HG03571 (cell line): ENCODE measurements around the gene FLRT2.

Experiments
- ATAC-seq: cut with Tn5 transposase; IDR thresholded peaks from one replicate; pipeline ENCODE4 v1.9.1; 2021; ENCODE audit not compliant: unreplicated experiment

The FLRT2 gene

DNA sequence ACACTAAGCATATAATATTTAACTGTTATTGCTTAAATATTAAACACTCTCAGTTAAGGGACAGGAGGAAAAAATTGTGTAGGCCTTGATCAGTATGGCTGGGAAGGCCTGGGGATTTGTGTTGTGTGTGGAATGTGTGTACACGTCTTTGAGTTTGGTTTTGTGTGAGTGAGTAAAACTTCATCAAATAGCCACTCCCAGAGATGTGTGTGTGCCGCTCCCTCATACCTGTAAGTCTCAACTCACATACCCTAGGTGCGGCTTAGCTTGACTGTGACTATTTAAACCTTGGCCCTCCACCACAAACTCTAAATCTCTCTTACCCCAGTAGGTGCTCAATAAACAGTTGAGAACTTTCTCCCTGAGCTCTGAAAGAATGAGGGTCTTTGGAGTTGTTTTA is 64.3 kb downstream of the FLRT2 start:
- ATAC-seq = no peak

DNA sequence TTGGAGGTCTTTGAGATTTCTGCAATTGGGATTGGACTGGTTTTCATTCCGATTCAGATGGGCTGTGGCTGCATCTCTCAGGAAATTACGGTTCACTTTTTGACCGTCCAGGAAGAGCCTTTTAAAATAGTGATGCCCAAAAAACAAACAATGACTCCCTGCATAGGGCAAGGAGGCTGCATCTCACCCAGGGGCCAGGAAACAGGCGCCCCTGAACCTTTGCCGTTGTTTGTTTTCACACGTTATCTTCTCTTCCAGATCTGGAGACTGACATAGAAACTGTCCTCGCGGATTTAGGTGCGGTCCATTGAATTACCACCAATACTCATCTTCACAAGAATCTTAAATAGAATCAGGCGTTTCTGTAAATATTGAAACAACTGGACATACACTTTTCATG is 66.0 kb downstream of the FLRT2 start:
- ATAC-seq = no peak

DNA sequence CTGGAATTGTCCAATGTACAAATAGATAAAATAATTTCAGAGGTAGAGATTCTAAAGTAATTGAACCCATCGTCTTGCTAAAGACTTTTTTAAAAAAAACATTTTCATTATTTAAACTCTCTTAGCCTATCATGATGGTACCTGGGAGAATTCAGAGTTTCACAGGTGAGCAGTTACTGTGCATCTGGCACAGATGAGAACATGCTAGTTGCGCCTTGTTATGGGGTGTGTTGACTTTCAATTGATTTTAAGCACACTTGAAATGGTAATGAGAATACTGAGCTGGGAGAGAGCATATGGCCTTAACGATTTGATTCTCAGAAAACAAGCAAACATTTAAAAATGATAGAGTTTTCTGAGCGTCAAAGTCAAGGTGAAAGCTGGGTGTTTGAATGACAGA is 66.6 kb downstream of the FLRT2 start:
- no peak for ATAC-seq

DNA sequence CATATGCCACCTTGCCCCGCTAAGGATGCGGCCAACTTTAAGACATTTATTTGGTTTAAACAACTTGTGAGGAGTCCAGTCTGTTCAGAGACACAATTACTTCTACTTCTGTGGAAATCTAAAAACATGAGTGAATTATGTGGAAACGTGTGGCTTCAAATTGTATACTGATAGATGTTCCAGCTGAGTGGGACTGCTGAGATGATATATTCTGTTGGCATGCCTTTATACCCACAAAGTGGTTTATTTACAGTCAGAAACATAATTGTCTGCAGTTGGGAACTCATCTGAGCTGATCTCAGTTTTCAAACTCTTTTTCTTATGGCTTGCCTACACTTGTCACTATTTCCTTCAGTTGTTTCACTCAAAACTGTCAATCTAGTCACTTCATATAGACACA is 67.8 kb downstream of the FLRT2 start:
- ATAC-seq = no peak

DNA sequence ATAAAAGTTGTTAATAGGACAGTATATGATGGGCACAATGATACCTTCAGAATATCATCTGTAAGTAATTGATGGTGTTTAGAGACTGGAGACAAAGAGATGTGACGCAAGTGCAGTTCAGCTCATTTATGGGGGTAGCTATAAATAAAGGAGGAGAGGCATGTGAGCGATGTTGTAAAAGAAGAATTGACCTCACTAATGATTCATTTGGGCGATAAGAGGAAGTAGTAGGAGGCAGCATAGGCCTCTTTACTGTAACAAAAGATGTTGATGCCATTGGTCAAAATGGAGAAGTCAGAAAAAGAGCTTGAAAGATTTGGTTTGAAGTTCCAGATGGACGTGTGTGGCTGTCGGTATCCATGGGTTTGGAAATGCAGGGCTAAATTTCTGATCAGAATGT is 70.0 kb downstream of the FLRT2 start:
- no peak for ATAC-seq

DNA sequence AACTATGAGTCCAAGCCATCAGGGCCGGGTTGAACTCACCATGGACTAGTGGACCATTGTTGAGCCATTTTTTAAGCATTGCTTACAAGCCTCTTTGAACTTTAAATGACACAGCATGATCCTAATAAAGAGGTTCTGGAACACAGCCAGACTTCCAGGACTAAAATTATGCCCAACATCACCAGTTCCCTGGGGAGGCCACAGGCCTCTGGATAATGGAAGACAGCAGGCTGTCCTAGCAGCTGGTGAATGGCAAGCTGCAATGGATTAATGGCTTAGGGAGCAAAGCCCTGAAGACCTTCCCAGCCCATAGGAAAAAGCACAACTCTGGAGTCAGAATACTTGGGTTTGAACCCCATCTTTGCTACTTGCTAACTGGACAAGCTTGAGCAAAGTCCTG is 71.3 kb downstream of the FLRT2 start:
- ATAC-seq = no peak

DNA sequence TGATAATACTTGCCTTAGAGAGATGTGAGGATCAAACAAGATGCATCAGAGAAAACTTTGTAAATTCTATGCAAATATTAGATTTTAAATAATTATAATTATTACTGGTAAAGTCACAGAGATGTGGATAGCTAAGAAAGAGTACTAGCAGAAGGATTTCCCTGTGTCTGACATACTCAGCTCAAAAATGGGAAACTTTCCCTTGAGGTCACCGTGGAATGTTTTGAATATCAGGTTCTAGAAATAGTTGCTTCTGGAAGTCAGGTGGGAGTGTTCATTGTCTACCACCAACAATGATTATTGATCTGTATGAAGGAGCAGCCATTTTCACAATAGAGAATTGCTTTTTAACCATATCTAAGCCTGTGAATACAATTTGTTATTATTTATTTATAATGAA is 71.7 kb downstream of the FLRT2 start:
- no peak for ATAC-seq

DNA sequence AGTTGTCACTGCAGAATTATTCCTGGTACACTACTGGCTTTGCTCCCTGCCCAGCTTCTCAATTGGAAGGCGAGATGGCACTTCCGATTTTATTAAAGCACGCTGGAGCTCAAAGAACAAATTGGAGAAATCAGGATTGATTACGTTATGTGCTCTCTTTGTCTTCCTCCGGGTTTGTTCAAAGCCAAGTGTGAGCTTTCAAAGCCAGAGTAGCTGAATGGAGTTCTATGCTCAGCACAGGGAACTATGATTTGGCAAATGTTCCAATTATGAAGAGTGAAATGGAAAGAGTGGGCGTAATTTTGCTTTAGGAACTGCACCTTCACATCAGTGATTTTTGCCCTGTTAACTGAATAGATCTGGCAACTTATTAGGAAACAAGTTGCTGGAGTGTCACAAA is 72.4 kb downstream of the FLRT2 start:
- ATAC-seq = no peak

DNA sequence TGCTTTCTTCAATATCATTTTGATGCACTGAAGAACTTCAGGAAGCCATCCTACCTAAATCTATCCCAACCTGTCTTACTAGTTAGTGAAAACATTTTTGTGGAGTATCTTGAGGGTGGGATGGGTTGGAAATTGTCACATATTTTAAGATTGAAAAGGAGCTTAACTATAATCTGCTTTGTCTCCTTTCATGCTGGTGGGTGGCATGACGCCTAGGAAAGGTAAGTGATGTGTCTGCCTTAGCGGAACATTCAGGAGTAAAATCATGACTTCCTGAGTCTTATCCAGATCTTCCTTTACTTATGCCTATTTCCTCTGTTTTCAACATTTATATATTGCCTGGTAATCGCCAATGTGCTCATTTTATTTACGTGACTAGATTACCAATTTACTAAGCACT is 74.1 kb downstream of the FLRT2 start:
- no peak for ATAC-seq

DNA sequence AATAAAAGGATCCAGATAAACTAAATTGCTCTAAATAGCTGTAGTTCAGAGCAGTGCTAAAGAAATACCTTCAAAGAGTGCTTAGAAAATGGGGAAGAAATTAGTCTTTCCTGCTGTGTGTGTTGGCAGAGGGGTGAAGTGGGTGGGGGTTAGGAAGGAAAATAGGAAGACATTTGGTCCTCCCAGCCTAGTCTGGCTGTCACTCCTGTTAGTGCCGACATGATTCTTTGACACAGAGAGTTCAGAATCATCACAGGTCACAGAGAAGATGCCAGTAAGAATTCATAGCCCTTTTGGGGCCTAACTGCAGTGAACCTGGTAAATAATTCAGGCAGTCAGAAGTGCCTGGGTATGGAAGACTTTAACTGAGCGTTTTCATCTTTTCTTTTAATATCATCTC is 74.8 kb downstream of the FLRT2 start:
- no peak for ATAC-seq

DNA sequence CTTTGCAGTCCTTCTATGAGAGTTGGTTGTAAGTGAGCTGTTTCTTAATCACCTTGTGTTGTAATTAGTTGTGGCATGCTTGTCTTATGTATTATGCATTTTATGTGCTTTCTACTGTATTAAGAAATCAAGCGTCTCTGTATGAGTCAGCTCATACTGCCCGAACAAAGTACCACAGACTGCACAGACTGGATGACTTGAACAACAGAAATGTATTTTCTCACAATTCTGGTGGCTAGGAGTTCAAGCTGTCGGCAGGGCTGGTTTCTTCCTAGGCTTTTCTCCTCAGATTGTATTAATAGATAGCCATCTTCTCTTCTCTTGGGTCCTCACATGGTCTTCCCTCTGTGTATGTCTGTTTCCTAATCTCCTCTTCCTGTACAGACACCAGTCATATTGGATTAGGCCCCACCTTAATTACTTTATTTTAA is 77.7 kb downstream of the FLRT2 start:
- ATAC-seq = no peak

DNA sequence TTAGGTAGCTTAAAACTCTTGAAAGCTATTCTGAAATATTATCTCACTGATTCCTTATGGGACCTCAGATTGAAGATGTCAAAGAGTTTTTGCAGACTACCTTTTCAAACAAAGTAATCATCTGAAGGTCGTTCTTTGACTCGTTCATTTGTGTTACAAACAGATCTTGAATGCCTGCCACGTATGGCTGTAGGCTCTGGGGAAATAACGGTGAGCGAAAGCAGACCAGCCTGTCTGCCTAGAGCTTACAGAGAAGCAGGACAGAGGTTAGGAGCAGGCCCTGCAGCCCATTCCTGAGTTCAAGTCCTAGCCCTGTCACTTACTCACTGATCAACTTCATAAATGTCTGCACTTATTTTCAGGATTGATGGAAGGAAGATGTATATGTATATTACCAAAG is 83.6 kb downstream of the FLRT2 start:
- ATAC-seq = no peak

DNA sequence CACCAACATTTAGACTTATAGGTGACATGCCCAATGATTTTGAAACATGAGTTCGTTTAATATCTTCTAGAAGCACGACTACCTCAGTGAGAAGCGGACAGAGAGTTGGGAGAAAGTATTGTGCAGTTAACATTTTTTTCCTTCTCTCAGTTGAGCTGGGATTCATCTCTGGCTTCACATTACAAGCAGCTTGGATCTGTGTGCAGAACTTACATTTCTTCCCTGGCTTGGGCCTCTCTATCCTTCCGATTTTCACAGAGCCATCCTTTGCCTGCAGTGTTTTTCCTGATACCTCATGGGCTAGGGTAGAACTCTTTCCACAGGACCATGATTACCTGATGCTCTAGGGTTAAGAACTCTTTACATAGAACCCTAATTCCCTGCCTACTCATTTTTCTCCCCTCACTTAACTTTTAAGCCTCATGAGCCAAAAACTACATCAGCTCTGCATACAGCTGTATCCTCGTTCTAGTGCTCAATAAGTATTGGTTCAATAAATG is 86.5 kb downstream of the FLRT2 start:
- ATAC-seq = no peak

DNA sequence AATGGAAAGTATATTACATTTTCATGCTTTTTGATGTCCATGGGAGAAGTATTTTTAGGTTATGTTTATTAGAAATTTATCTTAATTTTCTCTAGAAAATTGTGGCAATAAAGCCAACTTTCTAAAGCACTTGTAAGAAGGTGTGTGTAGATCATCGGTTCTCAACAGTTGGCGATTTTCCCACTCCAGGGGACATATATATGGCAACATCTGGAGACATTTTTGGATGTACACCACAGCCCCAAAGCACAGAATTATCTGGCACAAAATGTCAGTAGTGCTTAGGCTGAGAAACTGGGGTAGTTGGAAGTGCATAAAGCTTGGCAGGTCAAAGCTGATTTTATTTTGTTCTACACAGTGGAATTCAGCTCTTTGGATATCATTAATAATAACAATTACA is 86.9 kb downstream of the FLRT2 start:
- ATAC-seq = no peak

DNA sequence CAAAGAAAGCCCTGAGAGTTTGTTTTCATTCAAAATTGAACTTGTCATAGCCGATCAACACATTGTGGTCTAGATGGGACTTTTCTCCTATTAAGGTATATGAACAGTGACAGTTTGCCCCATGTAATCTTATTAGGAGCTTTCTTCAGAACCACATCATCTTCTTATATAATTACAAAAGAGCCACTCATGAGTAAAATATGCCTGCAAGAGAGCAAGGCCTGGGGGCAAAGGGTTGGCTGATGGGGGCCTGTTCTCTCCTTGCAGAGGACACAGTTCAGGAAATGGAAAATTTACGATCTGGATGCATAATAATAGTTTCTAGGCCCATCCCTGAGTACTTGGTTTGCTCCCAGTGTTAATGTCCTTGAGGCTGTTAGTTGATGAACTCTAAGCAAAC is 87.8 kb downstream of the FLRT2 start:
- ATAC-seq = no peak

DNA sequence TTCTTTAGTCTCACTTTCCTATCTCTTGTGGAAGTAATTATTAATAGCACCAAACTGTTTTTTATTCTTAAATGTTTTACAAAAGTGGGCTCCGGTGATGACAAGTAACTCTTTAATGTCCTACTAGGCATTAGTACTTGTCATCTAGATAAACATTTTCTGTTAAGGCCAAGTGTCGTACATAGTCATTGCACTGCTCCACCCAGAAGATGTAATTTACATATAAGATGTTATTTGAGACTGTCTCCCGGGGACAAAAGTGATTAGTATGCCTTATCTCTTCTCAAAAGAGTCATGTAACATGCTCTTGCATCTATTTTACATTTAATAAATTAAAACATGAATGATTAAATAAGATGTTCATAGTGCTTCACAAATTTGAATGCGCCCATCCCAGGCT is 88.4 kb downstream of the FLRT2 start:
- no peak for ATAC-seq

DNA sequence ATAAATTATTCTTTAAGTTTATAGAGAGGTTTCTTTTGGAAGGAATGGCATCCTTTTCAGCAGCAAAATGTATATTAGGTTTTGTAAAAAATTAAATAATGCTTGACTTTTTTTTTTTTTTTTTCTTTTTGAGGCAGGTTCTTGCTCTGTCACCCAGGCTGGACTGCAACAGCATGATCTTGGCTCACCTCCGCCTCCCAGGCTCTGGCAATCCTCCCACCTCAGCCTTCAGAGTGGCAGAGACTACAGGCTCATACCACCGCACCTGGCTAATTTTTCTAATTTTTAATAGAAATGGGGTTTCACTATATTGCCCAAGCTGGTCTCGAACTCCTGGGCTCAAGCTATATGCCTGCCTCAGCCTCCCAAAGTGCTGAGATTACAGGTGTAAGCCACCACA is 89.0 kb downstream of the FLRT2 start:
- ATAC-seq = no peak

DNA sequence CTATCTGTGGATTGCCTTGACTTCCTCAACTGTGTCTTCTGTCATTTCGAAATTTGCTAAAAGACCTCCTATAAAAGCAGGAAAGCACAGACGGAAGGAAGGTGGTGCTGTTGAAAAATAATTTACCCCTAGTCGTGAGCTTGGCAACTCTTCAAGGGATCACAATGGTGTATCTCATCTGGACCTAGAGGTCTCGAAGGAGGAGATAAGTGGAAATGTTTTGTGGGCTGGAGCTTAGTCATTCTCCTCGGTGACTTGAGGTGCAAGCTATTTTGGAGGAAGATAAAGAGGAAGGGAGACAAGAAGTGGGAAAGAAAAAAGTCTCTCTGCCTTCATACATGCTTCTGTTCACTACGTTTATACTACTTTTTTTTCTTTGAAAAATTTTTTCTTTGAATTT is 89.9 kb downstream of the FLRT2 start:
- ATAC-seq = no peak

DNA sequence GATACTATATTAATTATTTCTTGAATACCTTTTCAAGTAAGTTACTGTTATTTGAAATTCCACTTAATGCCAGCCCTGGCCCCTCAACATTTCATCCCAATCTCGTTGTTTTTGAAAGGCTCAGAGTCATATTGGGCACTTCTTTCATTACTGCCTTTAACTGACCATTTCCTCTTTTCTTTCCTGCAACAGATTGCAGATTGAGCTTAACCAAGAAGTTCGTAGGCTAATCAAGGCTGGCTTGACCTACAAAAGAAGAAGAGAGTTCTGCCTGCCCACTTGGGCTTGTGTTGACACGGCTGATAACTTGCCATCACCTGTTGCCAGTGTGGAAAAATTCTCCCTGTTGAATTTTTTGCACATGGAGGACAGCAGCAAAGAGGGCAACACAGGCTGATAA is 91.0 kb downstream of the FLRT2 start:
- no peak for ATAC-seq

DNA sequence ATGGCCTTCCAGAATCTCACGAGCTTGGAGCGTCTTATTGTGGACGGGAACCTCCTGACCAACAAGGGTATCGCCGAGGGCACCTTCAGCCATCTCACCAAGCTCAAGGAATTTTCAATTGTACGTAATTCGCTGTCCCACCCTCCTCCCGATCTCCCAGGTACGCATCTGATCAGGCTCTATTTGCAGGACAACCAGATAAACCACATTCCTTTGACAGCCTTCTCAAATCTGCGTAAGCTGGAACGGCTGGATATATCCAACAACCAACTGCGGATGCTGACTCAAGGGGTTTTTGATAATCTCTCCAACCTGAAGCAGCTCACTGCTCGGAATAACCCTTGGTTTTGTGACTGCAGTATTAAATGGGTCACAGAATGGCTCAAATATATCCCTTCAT is 92.2 kb downstream of the FLRT2 start:
- ATAC-seq = no peak

DNA sequence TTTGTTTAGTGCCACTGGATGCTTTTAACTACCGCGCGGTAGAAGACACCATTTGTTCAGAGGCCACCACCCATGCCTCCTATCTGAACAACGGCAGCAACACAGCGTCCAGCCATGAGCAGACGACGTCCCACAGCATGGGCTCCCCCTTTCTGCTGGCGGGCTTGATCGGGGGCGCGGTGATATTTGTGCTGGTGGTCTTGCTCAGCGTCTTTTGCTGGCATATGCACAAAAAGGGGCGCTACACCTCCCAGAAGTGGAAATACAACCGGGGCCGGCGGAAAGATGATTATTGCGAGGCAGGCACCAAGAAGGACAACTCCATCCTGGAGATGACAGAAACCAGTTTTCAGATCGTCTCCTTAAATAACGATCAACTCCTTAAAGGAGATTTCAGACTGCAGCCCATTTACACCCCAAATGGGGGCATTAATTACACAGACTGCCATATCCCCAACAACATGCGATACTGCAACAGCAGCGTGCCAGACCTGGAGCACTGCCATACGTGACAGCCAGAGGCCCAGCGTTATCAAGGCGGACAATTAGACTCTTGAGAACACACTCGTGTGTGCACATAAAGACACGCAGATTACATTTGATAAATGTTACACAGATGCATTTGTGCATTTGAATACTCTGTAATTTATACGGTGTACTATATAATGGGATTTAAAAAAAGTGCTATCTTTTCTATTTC is 93.2 kb downstream of the FLRT2 start:
- no peak for ATAC-seq

DNA sequence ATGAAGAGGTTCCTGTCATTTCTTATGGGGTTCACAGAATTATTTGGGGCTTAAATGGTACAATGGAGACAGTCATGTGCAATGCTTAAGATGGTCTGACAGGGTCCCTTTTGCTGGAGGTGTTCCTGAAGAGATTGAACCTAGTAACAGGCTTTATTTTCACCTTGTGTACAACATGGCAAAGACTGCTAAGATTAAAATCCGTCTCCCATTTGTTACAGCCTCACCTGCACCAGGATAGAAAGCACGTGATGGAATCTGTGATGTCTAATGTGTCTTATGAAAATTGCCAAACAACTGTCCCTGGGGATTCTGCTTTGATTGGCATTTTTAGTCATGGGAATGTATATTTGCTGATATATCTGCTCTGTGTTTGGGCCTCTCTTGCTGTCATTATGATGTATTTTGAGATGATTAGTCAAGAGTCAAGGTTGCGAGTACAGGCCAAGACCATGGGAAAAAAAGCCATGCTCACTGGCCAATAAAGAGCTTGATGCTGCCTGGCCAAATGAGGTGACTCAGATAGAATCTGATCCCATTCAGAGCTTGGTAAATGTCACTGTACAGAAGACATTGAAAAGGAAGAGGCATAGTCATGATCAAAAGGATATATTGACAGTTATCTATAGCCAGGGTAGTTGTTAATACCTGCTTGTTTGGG is 96.1 kb downstream of the FLRT2 start:
- no peak for ATAC-seq

DNA sequence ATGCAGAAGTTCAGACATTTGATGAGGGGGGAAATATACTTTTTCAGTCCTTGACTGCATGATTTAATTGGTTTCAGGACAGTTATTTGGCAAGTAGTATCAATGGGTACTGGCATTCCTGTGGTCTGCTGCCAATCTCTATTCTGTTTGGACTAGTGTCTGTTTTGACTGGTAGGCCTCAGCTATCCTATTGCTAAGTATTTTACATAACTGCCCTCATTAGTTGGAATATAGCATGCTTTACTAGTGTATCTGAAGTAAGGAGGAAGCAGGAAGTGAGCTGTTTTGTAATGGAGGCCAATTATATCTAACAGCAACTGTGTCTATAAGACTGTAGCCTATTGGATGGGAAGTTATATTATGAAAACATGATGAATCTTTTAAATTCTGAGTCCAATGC is 104.3 kb downstream of the FLRT2 start:
- no peak for ATAC-seq
